Ishikawa (cell line): ENCODE data around the gene HEXA.

Source experiments
- FOXM1 ChIP-seq: IDR thresholded peaks from 2 replicates; pipeline ENCODE4 v1.6.1; 2012; ENCODE audit warnings: low read depth, borderline replicate concordance
- REST ChIP-seq: IDR thresholded peaks from 2 replicates; pipeline ENCODE4 v1.6.1; 2012; ENCODE audit warnings: low read depth, mild to moderate bottlenecking
- TAF1 ChIP-seq: IDR thresholded peaks from 2 replicates; pipeline ENCODE4 v1.6.1; 2012; ENCODE audit warnings: low read depth, mild to moderate bottlenecking
- TEAD4 ChIP-seq: IDR thresholded peaks from 2 replicates; pipeline ENCODE4 v1.6.1; 2012

DNA sequence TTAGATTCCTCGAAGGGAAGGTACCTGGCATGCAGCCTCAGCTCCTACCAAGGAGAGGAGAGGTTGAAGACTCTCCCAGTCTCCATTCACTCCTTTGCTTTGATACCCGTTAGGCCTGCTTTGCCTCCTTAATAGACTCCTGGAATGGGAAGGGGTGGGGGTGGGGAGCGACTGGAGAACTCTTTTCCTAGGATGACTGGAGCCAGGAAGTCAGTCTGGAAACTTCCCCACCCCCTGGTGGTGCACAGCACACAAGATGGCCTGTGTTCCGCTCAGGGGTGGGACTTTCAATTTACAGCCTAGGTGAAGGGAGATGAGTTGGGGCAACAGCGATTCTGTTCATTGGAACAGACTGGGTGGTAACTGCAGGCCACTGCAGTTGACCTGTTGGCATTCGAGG lies 34.5 kb downstream of the HEXA start:
- TF ChIP-seq TAF1: no peak
- no peak for TF ChIP-seq TEAD4
- TF ChIP-seq REST: no peak
- TF ChIP-seq FOXM1: no peak
